ENCODE results near the gene TBC1D32.

GRCh38 chr6:121112356-121112755 lies 221.9 kb downstream of the TBC1D32 start:
- TF ChIP-seq EP300 (IDR thresholded peaks at IDR 0.05; ENCODE audit: borderline replicate concordance in 1 of 2, low read depth in 1 of 2, low read length in 1 of 2) (no peak), SMC3 (IDR thresholded peaks at IDR 0.05; ENCODE audit: low read depth, low read length) (no peak), ZBTB33 (IDR thresholded peaks at IDR 0.05; ENCODE audit: borderline replicate concordance, low read depth) (no peak), POLR2AphosphoS5 (IDR thresholded peaks at IDR 0.05; ENCODE audit: low read depth, low read length) (no peak)
